GM20000 (cell line): ENCODE data around the gene OR5AL1.

Experiments
- DNase-seq: peaks from one replicate; pipeline ENCODE4 v3.0.0; 2012; ENCODE audit warnings: low spot score
- TF ChIP-seq, protein P1 (sequence below): IDR thresholded peaks from 2 replicates; pipeline ENCODE4 v1.5.1; 2012; ENCODE audit warnings: mild to moderate bottlenecking, control low read depth; ENCODE audit errors: extremely low read depth, missing control alignments

Gene OR5AL1

GRCh38 chr11:56453521-56453920 lies 41.0 kb downstream of the OR5AL1 start:
- TF ChIP-seq, protein P1, sequence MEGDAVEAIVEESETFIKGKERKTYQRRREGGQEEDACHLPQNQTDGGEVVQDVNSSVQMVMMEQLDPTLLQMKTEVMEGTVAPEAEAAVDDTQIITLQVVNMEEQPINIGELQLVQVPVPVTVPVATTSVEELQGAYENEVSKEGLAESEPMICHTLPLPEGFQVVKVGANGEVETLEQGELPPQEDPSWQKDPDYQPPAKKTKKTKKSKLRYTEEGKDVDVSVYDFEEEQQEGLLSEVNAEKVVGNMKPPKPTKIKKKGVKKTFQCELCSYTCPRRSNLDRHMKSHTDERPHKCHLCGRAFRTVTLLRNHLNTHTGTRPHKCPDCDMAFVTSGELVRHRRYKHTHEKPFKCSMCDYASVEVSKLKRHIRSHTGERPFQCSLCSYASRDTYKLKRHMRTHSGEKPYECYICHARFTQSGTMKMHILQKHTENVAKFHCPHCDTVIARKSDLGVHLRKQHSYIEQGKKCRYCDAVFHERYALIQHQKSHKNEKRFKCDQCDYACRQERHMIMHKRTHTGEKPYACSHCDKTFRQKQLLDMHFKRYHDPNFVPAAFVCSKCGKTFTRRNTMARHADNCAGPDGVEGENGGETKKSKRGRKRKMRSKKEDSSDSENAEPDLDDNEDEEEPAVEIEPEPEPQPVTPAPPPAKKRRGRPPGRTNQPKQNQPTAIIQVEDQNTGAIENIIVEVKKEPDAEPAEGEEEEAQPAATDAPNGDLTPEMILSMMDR: no peak
- DNase-seq: no peak

DNA sequence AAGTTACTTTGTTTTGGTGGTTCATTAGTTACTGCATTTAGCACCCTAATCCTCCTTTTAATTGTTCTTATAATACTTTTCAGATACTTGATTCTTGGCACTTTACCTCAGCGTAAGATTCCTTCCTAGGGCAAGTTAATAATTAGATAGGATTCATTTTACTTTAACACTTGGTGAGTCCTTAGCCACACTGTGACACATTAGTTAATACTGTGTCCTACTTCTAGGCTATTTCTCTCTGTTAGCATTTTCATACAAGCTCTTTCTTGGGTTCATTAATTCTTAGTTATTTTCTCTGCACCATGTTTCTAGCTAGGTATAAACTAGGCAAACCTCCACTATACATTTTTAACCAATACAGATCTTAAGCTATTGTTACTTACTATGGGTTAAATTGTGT lies 44.6 kb downstream of the OR5AL1 start:
- no peak for DNase-seq
- TF ChIP-seq, protein P1: no peak
